Tibial artery (tissue), 4 donors: ENCODE measurements around the gene RHOT1.
"Not testable (repeated sequence)": the region's sequence is repeated elsewhere in the genome, so short reads cannot be mapped to it uniquely, and the experiment has no call there.

Experiments
- DNase-seq, 2 donors: peaks; one replicate each; pipeline ENCODE4 v3.0.0-alpha.2; 2019
- H3K27ac ChIP-seq, 2 donors: fragments of 200-600 bp; sonication (generic) in 1 of 2; 1 replicate in 1 of 2; 2 replicates in 1 of 2; pipeline ENCODE4 v1.5.1; 2018 to 2019; ENCODE audit warnings: mild to moderate bottlenecking in 1 of 2
- H3K27me3 ChIP-seq, 2 donors: fragments of 200-600 bp; sonication (generic) in 1 of 2; one replicate each; pipeline versions ENCODE4 v1.5.1 to v1.6.0; 2016 to 2019
- H3K36me3 ChIP-seq, 3 donors: fragments of 200-600 bp; sonication (generic) in 2 of 3; one replicate each; pipeline ENCODE4 v1.5.1; 2016 to 2019; ENCODE audit warnings: mild to moderate bottlenecking in 2 of 3
- H3K4me1 ChIP-seq, 4 donors: fragments of 200-600 bp; sonication (generic) in 2 of 4; 1 replicate in 3 of 4; 2 replicates in 1 of 4; pipeline ENCODE4 v1.5.1; 2016 to 2019
- H3K4me3 ChIP-seq, 2 donors: fragments of 200-600 bp; sonication (generic) in 1 of 2; 1 replicate in 1 of 2; 2 replicates in 1 of 2; pipeline ENCODE4 v1.5.1; 2018 to 2019; ENCODE audit warnings: mild to moderate bottlenecking in 2 of 2
- H3K9me3 ChIP-seq, 3 donors: fragments of 200-600 bp; sonication (generic) in 1 of 3; one replicate each; pipeline ENCODE4 v1.5.1; 2016 to 2019
- CTCF ChIP-seq, 2 experiments: fragments of 200-600 bp in 1 of 2; fragments of 450-650 bp in 1 of 2; IDR thresholded peaks; one replicate each; pipeline ENCODE4 v1.5.1; 2017 to 2019; ENCODE audit warnings: antibody characterized with exemption in 2 of 2, mild to moderate bottlenecking in 1 of 2, moderate library complexity in 1 of 2
- intact Hi-C: fragments of 100-400 bp; cut with DNase I; formaldehyde crosslinking; loops from one replicate; pipeline ENCODE4 v1.15.0; 2023; ENCODE audit warnings: low total_unique reads

Gene RHOT1

GRCh38 chr17:32174889-32175288, 32.6 kb downstream of the RHOT1 start:
- no peak for DNase-seq
- Histone ChIP-seq H3K27ac (no peak overlapping the region), H3K27me3 (no peaks in the 10 kb centered on the region), H3K9me3 (no peaks in the 10 kb centered on the region), H3K36me3 (peaks cover 45 to 64% (median 57%) of the 10 kb centered on the region in 3 donors), H3K4me3 (no peak overlapping the region), H3K4me1 (no peaks in the 10 kb centered on the region)
- TF ChIP-seq CTCF (IDR thresholded peaks at IDR 0.05): no peak
- intact Hi-C loops: no loop called here

GRCh38 chr17:32178679-32179078, 36.4 kb downstream of the RHOT1 start:
- intact Hi-C loops, H3K4me3 ChIP-seq: not testable (repeated sequence)

GRCh38 chr17:32179103-32179502, 36.8 kb downstream of the RHOT1 start:
- DNase-seq, intact Hi-C loops, H3K27ac ChIP-seq: not testable (repeated sequence)

More at GRCh38 chr17:32178679-32179078, 36.4 kb downstream of the RHOT1 start:
- DNase-seq, H3K4me1 ChIP-seq, H3K27ac ChIP-seq, H3K9me3 ChIP-seq, H3K27me3 ChIP-seq: not testable (repeated sequence)
- H3K36me3 ChIP-seq: peaks cover 46 to 82% (median 68%) of the 10 kb centered on the region in 3 donors

DNA sequence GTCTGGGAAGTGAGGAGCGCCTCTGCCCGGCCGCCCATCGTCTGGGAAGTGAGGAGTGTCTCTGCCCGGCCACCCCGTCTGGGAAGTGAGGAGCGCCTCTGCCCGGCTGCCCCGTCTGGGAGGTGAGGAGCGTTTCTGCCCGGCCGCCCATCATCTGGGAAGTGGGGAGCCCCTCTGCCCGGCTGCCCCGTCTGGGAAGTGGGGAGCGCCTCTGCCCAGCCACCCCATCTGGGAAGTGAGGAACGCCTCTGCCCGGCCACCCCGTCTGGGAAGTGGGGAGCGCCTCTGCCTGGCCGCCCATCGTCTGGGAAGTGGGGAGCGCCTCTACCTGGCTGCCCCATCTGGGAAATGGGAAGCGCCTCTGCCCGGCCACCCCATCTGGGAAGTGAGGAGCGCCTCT, 37.2 kb downstream of the RHOT1 start:
- H3K27me3 ChIP-seq, intact Hi-C loops, H3K27ac ChIP-seq, H3K4me3 ChIP-seq, DNase-seq, H3K9me3 ChIP-seq, H3K4me1 ChIP-seq: not testable (repeated sequence)
- peaks cover 51 to 81% (median 63%) of the 10 kb centered on the region in 3 donors for H3K36me3 ChIP-seq

More at GRCh38 chr17:32179103-32179502, 36.8 kb downstream of the RHOT1 start:
- not testable (repeated sequence) for H3K27me3 ChIP-seq, H3K4me1 ChIP-seq, H3K9me3 ChIP-seq, H3K4me3 ChIP-seq
- peaks cover 47 to 81% (median 65%) of the 10 kb centered on the region in 3 donors for H3K36me3 ChIP-seq

- H3K36me3 ChIP-seq: peaks cover 54 to 81% (median 70%) of the 10 kb centered on the region in 3 donors
- DNase-seq, H3K4me3 ChIP-seq, intact Hi-C loops, H3K4me1 ChIP-seq, H3K27ac ChIP-seq, H3K27me3 ChIP-seq, H3K9me3 ChIP-seq: not testable (repeated sequence)
These were observed 38.0 kb downstream of the RHOT1 start for GRCh38 chr17:32180262-32180661.

DNA sequence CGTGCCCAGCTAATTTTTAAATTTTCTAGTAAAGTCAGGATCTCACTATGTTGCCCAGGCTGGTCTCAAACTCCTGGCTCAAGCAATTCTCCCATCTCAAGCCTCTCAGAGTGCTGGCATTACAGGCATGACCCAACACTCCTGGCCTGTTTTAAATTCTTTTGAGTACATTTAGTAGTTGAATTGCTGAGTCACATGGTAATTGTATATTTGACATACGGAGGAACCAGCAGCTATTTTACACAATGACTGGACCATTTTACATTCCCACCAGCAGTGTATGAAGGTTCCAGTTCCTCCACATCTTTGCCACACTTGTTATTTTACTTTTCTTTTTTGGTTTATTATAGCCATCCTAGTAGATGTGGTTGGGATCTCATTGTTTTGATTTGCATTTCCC, 43.6 kb downstream of the RHOT1 start:
- H3K4me3 ChIP-seq: no peak overlapping the region
- DNase-seq: no peak
- intact Hi-C loops: no loop called here
- H3K4me1 ChIP-seq: no peaks in the 10 kb centered on the region
- peaks cover 24 to 60% (median 28%) of the 10 kb centered on the region in 3 donors for H3K36me3 ChIP-seq
- no peaks in the 10 kb centered on the region for H3K27me3 ChIP-seq
- no peak overlapping the region for H3K27ac ChIP-seq
- H3K9me3 ChIP-seq: no peaks in the 10 kb centered on the region
- no peak for TF ChIP-seq CTCF (IDR thresholded peaks at IDR 0.05)

DNA sequence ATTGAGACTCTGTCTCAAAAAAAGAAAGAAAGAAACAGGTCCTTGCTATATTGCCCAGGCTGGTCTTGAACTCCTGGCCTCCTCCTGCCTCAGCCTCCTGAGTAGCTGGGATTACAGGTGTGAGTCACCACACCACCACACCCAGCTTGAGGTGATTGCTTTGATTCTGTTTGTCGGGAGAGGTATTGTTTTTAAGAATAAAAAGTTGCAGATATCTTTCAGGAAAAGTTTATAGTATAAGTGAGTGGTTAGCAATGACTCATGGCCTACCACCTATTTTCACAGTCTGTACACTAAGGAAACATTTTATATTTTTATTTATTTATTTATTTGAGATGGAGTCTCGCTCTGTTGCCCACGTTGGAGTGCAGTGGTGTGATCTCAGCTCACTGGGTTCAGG, 45.0 kb downstream of the RHOT1 start:
- peaks cover 0 to 5% (median 0%) of the 10 kb centered on the region in 4 donors for H3K4me1 ChIP-seq
- intact Hi-C loops: no loop called here
- peaks cover 18 to 53% (median 24%) of the 10 kb centered on the region in 3 donors for H3K36me3 ChIP-seq
- no peaks in the 10 kb centered on the region for H3K9me3 ChIP-seq
- H3K27me3 ChIP-seq: no peaks in the 10 kb centered on the region
- no peak overlapping the region for H3K4me3 ChIP-seq
- no peak for DNase-seq
- no peak for TF ChIP-seq CTCF (IDR thresholded peaks at IDR 0.05)
- no peak overlapping the region for H3K27ac ChIP-seq

GRCh38 chr17:32189343-32189742, 47.0 kb downstream of the RHOT1 start:
- TF ChIP-seq CTCF (IDR thresholded peaks at IDR 0.05): no peak
- Histone ChIP-seq H3K9me3 (no peaks in the 10 kb centered on the region), H3K4me3 (no peak overlapping the region), H3K4me1 (peaks cover 0 to 5% (median 0%) of the 10 kb centered on the region in 4 donors), H3K27ac (no peak overlapping the region), H3K36me3 (peaks cover 31 to 52% (median 33%) of the 10 kb centered on the region in 3 donors), H3K27me3 (no peaks in the 10 kb centered on the region)
- intact Hi-C loops: no loop called here
- no peak for DNase-seq
